ENCODE data around the gene CTNND2.
"Not testable (repeated sequence)": the region's sequence is repeated elsewhere in the genome, so short reads cannot be mapped to it uniquely, and the experiment has no call there.

Gene CTNND2

DNA sequence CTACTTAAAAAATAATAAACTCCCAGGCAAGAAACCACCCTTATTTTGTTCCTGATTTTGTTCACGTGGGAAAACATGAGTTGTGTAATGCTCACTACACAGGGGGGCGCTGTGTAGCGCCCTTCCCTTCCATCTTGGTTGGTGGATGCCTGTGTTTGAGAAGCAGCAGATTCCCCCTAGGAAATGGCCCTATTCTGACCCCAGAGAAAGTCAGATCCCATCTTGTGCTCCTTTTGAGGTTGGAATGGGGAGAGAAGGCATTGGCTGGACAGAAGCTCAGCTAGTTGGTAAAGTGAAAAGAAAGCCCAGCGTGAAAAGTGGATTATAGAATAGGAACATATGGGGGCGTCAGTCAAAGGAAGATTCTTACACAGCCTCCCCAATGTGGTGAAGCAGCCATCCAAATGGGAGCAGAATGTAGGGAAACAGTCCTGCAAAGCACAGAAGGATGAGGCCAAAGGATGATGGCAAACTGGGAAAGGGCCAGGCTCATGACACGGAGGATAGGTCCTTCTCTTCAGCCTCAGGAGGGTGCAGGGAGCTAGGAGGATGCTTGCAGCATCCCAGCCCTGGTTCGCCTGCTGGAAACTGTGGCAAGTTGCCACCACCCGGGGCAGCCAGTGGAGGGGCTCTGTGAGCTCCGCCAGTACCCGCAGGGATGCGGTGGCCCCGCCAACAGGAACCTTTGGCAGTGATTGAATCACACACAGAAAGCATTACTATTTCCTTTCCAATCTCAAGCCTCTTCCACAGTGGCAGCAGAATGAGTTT lies 829.0 kb downstream of the CTNND2 start:
- TF ChIP-seq, protein P1, sequence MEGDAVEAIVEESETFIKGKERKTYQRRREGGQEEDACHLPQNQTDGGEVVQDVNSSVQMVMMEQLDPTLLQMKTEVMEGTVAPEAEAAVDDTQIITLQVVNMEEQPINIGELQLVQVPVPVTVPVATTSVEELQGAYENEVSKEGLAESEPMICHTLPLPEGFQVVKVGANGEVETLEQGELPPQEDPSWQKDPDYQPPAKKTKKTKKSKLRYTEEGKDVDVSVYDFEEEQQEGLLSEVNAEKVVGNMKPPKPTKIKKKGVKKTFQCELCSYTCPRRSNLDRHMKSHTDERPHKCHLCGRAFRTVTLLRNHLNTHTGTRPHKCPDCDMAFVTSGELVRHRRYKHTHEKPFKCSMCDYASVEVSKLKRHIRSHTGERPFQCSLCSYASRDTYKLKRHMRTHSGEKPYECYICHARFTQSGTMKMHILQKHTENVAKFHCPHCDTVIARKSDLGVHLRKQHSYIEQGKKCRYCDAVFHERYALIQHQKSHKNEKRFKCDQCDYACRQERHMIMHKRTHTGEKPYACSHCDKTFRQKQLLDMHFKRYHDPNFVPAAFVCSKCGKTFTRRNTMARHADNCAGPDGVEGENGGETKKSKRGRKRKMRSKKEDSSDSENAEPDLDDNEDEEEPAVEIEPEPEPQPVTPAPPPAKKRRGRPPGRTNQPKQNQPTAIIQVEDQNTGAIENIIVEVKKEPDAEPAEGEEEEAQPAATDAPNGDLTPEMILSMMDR (conservative IDR thresholded peaks at IDR 0.05; ENCODE audit: low read depth, low read length) = peak; percentile 22; the same call in 1 of the 2 replicates
- Histone ChIP-seq H3K79me2 (ENCODE audit: insufficient read depth, low read depth) (no peaks in the 10 kb centered on the region), H3K27ac (no peak overlapping the region), H3K9ac (no peak overlapping the region), H2AFZ (ENCODE audit: low read depth) (no peak overlapping the region), H3K36me3 (ENCODE audit: insufficient read depth) (no peaks in the 10 kb centered on the region), H4K20me1 (ENCODE audit: insufficient read depth) (no peaks in the 10 kb centered on the region), H3K4me2 (no peak overlapping the region), H3K4me3 (IDR thresholded peaks at IDR 0.05; ENCODE audit: insufficient read depth, low read depth, low read length) (no peak overlapping the region), H3K4me1 (ENCODE audit: low read depth, poor library complexity, severe bottlenecking) (no peaks in the 10 kb centered on the region), H3K27me3 (ENCODE audit: insufficient read depth, low read depth) (no peaks in the 10 kb centered on the region)

DNA sequence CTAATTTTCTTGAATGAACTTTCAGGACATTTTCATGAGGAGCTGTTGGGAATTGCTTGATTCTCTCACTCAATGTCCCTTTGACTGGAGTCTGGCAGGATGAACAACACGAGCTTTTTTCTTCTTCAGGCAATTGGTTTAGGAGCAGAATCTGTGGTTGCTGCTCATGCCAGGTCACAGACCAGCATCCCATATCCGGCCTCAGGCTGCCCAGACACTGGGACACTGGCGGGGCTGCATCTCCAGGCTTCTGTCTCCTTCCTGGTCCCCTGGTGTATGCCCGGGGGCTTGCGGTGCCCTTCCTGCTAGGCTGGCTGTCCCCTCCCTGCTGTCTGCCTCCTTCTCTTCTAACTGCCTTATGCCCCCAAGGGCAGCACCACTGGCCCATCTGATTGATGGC lies 831.7 kb downstream of the CTNND2 start:
- H3K27ac ChIP-seq = no peak overlapping the region
- TF ChIP-seq, protein P1 (conservative IDR thresholded peaks at IDR 0.05; ENCODE audit: low read depth, low read length) = no peak
- H3K9ac ChIP-seq = no peak overlapping the region
- no peaks in the 10 kb centered on the region for H3K79me2 ChIP-seq (ENCODE audit: insufficient read depth, low read depth)
- H3K27me3 ChIP-seq (ENCODE audit: insufficient read depth, low read depth) = no peaks in the 10 kb centered on the region
- H3K4me3 ChIP-seq (IDR thresholded peaks at IDR 0.05; ENCODE audit: insufficient read depth, low read depth, low read length) = no peak overlapping the region
- H2AFZ ChIP-seq (ENCODE audit: low read depth) = no peak overlapping the region
- no peaks in the 10 kb centered on the region for H3K4me1 ChIP-seq (ENCODE audit: low read depth, poor library complexity, severe bottlenecking)
- H4K20me1 ChIP-seq (ENCODE audit: insufficient read depth) = no peaks in the 10 kb centered on the region
- H3K36me3 ChIP-seq (ENCODE audit: insufficient read depth) = no peaks in the 10 kb centered on the region
- no peak overlapping the region for H3K4me2 ChIP-seq

DNA sequence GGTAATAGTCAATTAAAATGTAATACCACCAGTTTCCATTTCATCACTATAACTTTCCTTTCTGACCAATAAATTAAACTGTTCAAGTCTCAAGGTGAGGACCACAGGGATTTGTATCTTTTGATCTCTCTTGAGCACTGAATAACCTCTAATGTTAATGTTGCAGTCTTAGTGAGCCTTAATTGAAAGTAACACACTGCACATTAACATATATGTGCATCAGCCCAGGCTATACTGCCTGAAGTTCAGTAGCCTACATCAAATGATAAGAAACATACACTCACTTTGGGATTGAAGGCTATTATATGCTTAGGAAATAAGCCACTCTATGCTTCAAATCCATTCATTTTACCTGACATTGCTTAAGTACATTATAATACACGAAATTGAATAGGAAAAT lies 832.2 kb downstream of the CTNND2 start:
- H3K27ac ChIP-seq = no peak overlapping the region
- H3K4me3 ChIP-seq (IDR thresholded peaks at IDR 0.05; ENCODE audit: insufficient read depth, low read depth, low read length) = no peak overlapping the region
- no peaks in the 10 kb centered on the region for H3K36me3 ChIP-seq (ENCODE audit: insufficient read depth)
- no peak overlapping the region for H2AFZ ChIP-seq (ENCODE audit: low read depth)
- no peak overlapping the region for H3K9ac ChIP-seq
- no peaks in the 10 kb centered on the region for H4K20me1 ChIP-seq (ENCODE audit: insufficient read depth)
- no peaks in the 10 kb centered on the region for H3K79me2 ChIP-seq (ENCODE audit: insufficient read depth, low read depth)
- no peak overlapping the region for H3K4me2 ChIP-seq
- H3K4me1 ChIP-seq (ENCODE audit: low read depth, poor library complexity, severe bottlenecking) = no peaks in the 10 kb centered on the region
- H3K27me3 ChIP-seq (ENCODE audit: insufficient read depth, low read depth) = no peaks in the 10 kb centered on the region
- TF ChIP-seq, protein P1 (conservative IDR thresholded peaks at IDR 0.05; ENCODE audit: low read depth, low read length) = no peak

DNA sequence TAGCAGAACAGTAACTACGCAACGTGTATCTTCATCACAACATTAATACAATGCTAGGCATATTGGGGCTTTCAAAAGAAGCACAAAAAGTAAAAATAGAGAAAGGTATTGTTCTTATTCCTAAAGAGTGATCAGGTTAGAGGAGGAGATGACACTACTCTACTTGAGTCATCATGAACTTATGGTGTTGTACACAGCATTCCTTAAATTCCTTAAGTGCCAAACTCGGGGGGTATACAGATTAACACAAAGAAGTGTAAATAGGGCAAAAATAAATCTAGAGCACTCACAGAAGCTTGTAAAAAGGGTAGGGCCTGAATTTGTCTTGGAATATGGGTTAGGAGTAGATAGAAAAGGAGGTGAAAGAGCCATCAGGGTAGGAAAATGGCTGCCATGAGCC lies 835.2 kb downstream of the CTNND2 start:
- H3K27ac ChIP-seq = no peak overlapping the region
- no peaks in the 10 kb centered on the region for H3K27me3 ChIP-seq (ENCODE audit: insufficient read depth, low read depth)
- no peaks in the 10 kb centered on the region for H3K79me2 ChIP-seq (ENCODE audit: insufficient read depth, low read depth)
- H3K4me2 ChIP-seq = no peak overlapping the region
- no peak overlapping the region for H2AFZ ChIP-seq (ENCODE audit: low read depth)
- no peaks in the 10 kb centered on the region for H3K4me1 ChIP-seq (ENCODE audit: low read depth, poor library complexity, severe bottlenecking)
- no peak overlapping the region for H3K9ac ChIP-seq
- no peaks in the 10 kb centered on the region for H3K36me3 ChIP-seq (ENCODE audit: insufficient read depth)
- no peak overlapping the region for H3K4me3 ChIP-seq (IDR thresholded peaks at IDR 0.05; ENCODE audit: insufficient read depth, low read depth, low read length)
- TF ChIP-seq, protein P1 (conservative IDR thresholded peaks at IDR 0.05; ENCODE audit: low read depth, low read length) = no peak
- no peaks in the 10 kb centered on the region for H4K20me1 ChIP-seq (ENCODE audit: insufficient read depth)

DNA sequence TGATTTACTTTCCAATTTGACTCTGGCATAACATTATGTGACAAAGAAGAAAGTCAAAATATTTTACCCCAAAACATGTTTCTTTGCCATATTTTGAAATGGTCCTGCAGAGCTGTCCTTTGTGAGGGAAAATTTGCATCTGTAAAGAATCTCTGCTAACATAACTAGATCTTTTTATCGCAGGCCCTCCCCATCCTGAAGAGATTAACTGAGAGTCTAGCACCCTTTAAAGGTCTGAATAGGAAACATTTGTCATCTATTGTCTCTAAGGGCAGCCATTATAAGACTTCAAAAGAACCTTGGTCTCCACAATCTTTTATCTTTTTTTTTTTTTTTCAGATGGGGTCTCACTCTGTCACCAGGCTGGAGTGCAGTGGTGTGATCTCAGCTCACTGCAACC lies 838.5 kb downstream of the CTNND2 start:
- not testable (repeated sequence) for H3K27me3 ChIP-seq (ENCODE audit: insufficient read depth, low read depth); H3K4me3 ChIP-seq (IDR thresholded peaks at IDR 0.05; ENCODE audit: insufficient read depth, low read depth, low read length); H3K36me3 ChIP-seq (ENCODE audit: insufficient read depth); H3K79me2 ChIP-seq (ENCODE audit: insufficient read depth, low read depth); H3K9ac ChIP-seq; H4K20me1 ChIP-seq (ENCODE audit: insufficient read depth); H3K4me1 ChIP-seq (ENCODE audit: low read depth, poor library complexity, severe bottlenecking); H3K27ac ChIP-seq; H2AFZ ChIP-seq (ENCODE audit: low read depth); H3K4me2 ChIP-seq

Measured in KMS-11 (cell line).